Astrocyte of the spinal cord (primary cell): Measurements from ENCODE around the gene ZBTB16.
A peak's percentile ranks its signal among the peaks of the same experiment; 100 is the strongest.

Source experiments
- DNase-seq: peaks from one replicate; pipeline ENCODE4 v3.0.0; 2011; ENCODE audit warnings: low read depth, low spot score
- H3K4me3 ChIP-seq: 2 replicates; pipeline ENCODE4 v1.5.1; 2011; ENCODE audit warnings: low read depth, mild to moderate bottlenecking, low read length, moderate library complexity
- in situ Hi-C: cut with HindIII; loops from 2 replicates; pipeline ENCODE4 v1.10.0; 2017; ENCODE audit warnings: low sequenced_read_pairs
- TF ChIP-seq, protein P1 (sequence below): IDR thresholded peaks from 2 replicates; pipeline ENCODE4 v1.5.1; 2012; ENCODE audit warnings: low read depth, mild to moderate bottlenecking, low read length, inconsistent platforms

The ZBTB16 gene

DNA sequence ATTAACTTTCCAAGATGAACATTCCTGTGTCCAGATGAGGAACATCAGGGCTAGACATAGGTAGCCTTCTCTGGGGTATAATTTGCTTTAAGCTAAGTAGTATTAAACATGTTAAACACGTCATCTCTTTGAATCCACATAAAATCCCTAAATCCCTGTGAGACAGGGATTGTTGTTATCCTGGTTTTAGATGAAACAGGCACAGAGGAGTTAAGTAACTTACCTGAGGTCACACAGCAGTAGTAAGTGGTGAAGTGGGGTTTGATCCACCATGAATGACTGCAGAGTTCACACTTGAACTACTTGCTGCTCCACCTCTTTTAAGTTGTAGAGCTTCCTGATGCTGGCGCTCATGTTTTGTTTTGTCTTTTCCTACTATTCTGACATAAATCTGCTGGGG lies 154.1 kb downstream of the ZBTB16 start:
- no peak overlapping the region for H3K4me3 ChIP-seq
- in situ Hi-C loops, result no loop called here
- TF ChIP-seq, protein P1, sequence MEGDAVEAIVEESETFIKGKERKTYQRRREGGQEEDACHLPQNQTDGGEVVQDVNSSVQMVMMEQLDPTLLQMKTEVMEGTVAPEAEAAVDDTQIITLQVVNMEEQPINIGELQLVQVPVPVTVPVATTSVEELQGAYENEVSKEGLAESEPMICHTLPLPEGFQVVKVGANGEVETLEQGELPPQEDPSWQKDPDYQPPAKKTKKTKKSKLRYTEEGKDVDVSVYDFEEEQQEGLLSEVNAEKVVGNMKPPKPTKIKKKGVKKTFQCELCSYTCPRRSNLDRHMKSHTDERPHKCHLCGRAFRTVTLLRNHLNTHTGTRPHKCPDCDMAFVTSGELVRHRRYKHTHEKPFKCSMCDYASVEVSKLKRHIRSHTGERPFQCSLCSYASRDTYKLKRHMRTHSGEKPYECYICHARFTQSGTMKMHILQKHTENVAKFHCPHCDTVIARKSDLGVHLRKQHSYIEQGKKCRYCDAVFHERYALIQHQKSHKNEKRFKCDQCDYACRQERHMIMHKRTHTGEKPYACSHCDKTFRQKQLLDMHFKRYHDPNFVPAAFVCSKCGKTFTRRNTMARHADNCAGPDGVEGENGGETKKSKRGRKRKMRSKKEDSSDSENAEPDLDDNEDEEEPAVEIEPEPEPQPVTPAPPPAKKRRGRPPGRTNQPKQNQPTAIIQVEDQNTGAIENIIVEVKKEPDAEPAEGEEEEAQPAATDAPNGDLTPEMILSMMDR, result no peak
- no peak for DNase-seq

DNA sequence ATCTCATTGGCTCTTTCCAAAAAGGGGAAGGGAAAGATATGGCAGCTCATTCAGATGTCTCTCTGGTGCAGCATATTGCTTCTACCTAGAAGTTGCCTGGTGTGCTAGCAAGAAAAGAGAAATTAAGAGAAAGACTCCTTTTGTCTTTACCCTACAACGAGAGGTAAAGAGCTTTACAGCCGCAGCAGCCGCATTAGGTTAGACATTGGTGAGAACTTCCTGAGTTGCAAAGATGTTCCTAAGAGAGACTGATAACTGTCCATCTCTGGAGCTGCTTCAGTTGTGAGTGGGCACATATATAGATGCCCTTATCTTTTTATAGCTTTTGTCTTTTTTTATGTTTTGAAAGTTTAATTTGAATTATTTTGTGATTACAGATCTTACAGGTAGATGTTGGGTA lies 155.9 kb downstream of the ZBTB16 start:
- in situ Hi-C loops, result no loop called here
- TF ChIP-seq, protein P1, result no peak
- H3K4me3 ChIP-seq, result no peak overlapping the region
- no peak for DNase-seq

DNA sequence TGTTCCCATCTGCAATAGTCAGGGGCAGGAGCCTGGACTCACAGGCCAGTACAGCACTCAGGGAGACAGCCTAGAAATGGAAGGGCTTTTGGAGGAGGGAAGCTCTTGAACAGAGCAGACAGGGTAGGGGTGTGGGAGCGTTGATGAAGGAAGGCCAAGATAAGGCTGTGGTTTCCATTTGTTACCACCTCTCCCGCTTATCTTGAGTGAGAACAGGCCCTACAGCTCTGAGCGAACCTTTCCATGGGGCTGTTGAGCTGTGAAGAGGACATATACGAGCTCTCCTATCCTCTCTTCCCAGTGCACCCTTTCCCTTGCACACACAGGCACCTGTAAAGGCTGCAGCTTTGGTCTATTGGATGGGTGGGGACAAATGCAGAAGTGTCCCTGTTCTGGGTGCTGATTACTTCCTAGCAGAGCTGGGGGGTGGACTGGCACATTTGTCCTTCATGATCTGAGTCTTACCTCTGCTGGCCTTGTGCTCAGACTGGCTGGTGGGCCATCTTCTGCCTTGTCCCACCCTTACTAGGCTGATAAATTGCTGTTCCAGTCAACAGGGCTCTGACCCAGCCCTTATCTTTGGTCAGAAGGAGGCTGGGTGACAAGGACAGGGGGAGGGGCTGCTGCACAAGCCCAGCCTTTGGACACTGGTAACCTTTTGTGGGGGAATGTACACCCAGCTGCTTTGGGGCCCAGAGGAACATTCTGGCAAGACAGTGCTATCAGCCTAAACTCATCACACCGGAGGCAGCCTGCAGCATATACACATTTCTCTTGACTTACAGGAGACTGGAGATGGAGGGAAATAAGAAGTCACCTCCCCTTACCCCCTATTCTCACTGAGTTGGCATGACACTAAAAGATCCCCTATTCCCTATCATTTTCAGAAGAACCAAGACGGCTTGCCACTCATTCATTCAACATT lies 156.6 kb downstream of the ZBTB16 start:
- in situ Hi-C loops, result no loop called here
- no peak overlapping the region for H3K4me3 ChIP-seq
- DNase-seq, result no peak
- TF ChIP-seq, protein P1, result no peak

DNA sequence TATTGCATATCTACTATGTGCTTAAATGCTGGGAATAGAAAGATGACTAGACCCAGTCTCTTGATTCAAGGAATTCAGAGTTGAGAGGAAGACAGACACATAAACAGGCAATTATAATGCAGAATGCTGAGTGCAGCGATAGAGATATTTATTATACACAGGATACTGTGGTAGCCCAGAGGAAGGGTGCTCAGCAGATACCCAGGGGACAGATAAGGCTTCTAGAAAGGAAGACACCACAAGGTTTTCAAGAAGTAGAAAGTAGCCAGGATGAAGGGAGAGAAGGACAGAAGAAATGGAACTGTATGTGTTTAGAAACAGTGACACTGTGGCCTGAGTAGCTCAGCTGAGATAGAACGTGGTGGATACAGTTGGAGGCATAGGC lies 157.3 kb downstream of the ZBTB16 start:
- no peak for DNase-seq
- in situ Hi-C loops, result no loop called here
- TF ChIP-seq, protein P1, result no peak
- no peak overlapping the region for H3K4me3 ChIP-seq

DNA sequence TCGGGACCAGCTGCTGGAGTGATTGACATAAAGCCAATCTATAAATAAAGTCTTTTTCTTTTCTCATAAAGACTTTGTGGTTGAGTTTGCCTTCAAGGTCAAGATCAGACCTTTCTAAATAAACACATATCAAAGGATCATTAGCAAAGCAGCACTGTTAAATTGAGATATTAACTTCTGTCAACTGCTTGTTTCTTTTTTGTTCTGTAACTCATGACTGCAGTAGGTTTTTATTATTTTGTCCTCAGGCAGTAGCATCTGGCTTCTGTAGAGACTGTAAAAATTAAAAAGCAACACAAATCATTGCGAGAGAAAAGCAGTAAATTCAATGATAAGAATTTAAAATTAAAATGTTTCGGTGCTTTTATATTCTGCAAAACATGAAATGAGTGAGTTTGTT lies 159.0 kb downstream of the ZBTB16 start:
- no peak for DNase-seq
- TF ChIP-seq, protein P1, result no peak
- H3K4me3 ChIP-seq, result no peak overlapping the region
- in situ Hi-C loops, result no loop called here

DNA sequence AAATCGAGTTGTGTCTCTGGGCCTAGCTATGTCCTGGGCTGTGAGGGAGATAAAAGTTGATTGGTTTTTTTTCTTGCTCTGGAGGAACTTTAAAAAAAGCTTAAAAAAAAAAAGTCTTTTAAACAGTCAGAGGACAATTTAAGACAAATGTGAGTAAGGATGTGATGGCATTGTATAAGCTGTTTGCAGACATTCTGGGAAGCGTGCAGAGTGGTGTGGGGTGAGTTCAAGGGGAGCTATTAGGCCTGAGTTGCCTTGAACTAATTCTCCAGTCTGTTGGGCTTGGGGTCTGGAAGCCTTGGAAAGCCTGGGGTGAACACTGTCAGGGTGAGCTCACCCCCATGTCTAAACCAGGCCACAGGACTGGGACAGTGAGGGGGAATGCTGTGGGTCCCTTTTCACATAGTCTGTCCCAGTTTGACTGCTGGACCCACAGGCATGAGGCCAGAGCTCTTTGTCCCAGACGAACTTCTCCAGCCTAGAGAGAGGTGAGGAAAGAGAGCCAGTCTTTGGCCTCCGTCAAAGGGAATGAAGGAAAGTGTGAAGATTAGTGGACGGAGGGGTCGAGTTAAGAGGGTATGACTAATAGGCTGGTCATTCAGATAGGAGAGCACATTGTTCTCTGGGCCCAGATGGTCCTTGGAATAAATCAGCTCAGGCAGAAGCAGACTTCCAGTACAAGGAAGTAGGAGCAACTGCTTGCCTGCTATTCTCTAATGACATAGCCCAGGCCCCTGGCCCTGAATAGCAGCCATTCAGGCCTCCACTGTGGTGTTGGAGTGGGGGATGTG lies 160.2 kb downstream of the ZBTB16 start:
- TF ChIP-seq, protein P1, result no peak
- in situ Hi-C loops, result no loop called here
- peak; percentile 86 for DNase-seq
- H3K4me3 ChIP-seq, result no peak overlapping the region
